Stimulated activated CD4-positive, alpha-beta T cell treated with anti-CD3 and anti-CD28 coated beads, Interleukin-4, amount 100 ng/mL, for 1 hour (primary cell): ENCODE results near the gene TRIP11.

Experiments
- DNase-seq: peaks from one replicate; pipeline ENCODE4 v3.0.0-alpha.2; 2020

The TRIP11 gene

DNA sequence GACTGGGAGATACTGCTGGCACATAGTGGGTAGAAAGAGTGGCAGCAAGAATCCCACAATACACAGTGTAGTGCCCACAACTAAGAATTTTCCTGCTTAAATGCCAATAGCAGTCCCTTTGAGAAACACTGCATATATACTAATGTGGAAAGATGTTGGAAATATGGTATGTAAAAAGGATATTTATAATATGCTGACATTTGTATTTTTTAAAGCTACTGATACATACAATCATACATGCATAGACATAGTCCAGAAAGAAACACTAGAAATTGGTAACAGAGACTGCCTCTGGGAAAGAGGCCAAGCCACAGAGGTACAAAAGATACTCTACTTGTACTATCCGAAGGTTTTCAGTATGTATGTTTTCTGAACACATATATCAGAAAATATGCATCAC, 30.3 kb downstream of the TRIP11 start:
- no peak for DNase-seq

DNA sequence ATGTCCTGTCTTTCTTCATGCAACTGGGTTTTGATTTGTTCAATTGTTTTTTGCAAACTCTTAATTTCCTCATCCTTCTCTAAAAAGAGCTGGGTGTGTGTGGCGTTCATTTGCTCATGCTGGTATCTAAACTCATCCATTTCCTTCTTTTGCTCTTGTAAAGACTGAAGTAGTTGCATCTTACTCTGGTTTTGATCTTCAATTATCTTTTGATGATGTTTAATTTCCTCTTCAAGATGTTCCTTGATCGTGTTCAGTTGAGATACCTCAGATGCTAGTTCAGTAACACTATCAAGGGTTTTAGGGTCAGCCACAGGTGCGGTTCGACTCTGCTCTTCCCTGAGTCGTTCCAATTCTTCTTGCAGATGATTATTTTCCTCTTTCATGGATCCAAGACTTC, 34.8 kb downstream of the TRIP11 start:
- DNase-seq, result no peak

DNA sequence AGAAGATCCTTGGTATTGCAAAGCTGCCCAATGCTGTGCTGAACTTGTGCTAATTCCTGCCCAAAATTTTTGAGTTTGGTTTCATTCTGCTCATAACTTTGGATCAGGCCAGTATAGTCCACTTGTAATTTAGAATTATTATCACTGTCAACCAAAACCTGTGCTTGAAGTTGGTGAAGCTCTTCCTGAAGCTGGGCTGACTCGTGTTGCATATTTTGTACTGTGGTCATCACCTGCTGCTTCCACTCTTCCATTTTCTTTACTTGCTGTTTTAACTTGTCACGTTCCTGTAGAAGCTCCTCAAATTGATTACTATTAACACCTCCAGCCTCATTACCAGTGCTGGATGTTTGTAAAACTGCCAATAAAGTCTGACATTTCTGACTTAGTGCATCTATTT, 35.8 kb downstream of the TRIP11 start:
- no peak for DNase-seq

DNA sequence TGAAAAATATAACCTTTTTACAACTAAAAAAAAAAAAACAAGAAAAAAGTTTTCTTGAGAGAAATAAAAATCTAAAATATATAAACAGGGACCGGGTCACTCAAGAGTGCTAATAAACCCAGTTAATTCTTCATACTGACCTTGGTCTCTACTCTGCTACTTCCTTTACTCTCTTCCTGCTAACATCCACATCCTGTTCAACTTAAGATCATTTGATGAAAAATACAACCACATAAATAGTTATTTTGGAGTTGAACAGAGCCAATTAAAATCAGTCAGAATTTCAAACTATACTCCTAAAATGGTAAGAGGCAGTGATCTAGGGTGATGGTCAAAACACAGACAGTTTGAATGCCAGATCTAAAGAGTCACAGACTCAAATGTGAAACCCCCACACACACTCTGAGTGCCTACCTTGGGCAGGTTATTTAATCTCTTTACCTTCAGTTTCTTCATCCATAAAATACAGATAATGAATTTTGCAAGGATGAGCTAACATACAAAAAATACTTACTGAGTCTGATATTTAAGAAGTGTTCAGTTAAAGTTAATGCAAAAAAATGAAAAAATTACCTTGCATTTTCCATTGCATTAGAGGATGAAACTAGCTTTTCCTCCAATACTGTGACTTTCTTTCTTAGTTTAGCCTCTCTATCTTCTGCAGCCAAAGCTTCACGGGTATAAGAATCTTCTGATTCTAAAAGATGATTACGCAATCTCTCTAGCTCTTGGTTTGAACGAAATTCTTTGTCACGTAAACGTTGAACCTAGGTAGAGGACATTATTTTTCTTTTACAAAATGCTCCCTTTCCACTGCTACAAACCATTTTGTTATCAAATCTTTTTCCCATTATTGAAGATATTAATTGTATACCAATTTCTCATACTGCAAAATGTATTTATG, 40.9 kb downstream of the TRIP11 start:
- no peak for DNase-seq

DNA sequence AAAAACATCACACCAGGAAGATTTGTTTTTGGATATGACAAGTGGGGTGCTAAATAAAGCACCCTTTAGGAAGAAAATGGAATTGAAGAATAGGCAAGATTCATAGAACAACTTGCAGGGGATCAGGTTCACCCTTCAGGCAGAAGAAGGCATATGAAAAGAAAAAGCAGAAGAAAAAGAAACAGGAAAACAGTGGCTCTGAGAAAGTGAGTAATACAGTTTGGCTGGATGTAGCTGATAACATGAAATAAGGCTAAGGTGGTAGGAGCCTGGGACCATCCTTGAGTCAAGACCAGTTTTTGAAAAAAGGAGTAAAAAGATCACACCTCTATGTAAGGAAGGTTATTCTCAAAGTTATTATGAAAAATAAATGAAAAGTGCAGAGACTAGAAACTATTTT, 42.4 kb downstream of the TRIP11 start:
- DNase-seq, result no peak

DNA sequence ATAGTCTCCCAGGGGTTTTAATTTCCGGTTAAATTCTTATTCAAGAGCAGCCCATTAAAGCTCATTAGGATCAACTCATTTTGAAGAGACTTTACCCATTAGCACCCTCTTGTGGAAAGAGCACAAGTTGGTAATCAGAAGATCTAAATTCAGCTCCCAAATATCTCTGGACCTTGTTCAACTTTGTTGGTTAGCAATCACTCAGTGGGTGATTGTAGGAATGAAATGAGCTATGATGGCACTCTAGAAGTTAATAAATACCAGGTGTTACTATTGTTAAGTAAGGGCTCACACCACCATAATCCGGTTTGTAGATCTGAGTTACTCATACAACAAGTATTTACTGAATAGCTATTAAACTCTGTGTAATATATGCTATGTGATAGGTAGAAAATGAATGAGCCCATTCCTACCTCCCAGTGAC, 42.9 kb downstream of the TRIP11 start:
- no peak for DNase-seq

DNA sequence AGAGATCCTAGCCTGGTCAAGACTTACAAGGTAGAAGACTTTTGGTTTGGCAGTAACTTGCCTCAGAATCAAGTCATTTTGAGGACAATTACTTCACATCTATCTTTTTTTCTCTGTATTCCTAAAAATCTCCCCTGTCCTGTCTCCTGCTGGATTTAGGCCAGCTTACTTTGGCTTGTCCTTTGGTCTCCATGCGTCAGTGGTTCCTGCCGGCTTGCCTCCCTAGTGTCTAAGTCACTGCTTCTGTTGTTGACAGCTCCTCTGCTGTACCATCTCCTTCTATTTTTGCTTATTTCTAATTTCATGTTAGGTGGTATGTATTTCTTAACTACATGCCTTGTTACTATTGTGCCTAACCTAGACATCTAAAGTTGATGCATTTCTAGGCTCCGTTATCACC, 52.7 kb downstream of the TRIP11 start:
- DNase-seq, result no peak

DNA sequence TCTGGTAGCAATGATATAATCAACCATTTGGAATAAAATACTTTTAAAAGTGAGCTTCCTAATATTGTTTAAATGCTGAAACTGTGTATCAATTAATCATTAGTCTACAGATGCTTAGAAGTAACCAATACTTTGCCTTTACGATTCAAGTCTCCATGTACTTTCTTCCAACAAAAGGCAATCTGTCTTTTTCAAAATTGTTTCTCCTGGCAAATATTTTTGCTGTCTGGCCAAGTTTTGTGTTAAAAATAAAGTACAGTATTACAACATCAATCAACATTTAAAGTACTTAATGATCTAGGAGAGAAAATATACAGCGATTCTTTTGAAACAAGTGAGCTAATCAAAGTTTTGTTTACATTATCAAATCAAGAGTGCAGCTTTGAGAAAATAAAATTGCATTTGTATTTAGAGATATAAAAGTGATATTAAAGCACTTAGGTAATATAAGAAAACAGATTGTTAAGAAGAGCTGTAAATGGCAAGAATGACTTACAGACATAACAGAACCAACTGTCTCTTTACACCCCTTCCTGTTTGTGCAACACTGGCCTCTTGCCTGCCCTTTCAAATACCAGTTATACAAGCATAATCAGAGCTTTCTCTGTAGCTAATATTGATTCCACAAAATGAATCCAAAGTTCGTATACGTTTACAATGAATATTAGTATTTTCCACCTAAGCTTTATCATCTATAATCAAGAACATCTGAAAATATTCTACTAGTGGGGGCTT, 54.2 kb downstream of the TRIP11 start:
- DNase-seq, result no peak

DNA sequence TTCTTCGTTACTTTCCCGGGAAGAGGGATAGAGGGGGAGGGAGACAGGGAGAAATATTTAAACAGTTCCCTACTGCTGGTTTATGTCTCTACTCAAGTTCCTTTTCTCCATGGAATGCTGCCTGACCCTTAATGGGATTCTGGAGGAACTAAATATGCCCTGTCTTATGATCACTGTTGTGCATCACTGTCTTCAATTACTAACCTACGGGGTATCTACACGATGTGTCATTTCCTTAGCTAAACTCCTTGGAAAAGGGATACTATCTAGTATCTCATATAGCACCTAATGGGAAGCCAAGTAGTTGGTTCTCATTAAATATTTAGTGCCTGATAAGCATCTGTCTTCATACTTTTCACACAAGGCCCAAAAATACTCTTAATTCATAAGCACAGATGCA, 54.9 kb downstream of the TRIP11 start:
- no peak for DNase-seq

DNA sequence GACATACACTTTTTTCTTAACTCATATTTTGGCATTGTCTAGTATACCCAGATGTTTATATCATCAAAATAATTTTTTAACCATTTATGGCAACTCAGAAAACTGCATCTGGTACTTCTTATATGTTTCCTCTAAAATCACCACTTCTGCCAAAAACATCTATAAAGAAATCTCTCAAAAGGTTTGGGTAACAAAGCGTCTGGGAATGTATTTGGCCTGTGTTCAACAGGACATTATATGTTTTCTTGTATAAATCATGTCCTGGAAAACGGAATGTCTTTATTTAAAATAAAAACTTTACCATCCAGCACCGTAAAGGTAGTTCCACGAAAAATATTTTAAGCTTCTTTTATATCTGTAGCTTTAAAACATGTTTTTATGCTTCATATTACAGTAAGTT, 56.3 kb downstream of the TRIP11 start:
- no peak for DNase-seq

DNA sequence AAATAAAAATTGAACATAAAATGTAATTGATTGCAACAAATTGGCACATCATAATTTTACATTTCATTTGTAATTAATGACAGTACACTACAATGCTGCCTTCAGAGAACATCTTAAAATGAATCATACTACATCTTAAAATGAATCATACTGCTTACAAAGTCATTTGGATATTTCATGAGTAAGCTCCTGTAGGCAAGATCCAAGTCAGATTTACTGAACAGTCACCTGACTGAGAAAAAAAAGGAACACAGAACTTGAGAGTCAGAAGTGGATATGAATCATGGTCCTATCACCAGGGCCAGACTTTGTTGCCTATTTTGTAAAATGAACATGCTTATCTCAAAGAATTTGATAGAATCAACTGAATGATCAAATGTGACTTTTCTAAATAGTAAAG, 59.7 kb downstream of the TRIP11 start:
- no peak for DNase-seq

DNA sequence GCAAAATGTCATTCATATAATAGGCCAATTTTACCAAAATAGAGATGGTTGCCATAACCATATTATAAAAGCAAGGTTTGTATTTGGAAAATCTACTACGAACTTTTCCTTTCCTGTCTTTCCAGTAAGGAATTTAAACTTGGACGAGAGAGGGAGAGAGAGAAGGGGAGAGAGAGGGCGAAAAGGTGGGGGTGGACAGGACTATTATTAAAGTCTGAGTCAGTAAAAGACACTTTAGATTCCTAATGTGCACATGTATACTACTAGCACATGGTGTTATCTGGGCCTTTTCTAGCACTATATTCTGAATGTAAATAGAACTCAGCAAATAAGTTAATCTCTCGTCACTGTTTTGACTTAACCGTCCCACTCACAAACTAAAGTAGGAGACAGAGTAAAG, 62.0 kb downstream of the TRIP11 start:
- DNase-seq, result no peak

DNA sequence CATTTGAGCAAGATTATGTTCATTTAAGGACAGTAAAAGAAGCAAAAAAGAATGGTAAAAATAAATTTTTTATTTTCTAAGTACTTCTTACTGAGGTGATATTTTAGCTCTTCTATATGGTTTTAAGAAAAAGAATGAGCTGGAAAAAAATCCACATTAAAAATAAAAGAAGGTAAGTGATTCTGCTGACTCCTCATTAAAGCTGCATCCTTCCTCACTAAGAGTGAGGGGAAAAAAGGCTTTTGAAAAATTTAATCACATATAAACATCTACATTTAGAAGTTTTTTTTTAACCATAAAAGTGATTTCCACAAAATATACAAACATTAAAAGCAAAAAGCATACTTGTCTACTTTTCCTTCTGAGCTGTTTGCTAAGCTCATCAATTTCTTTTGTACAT, 64.1 kb downstream of the TRIP11 start:
- no peak for DNase-seq

DNA sequence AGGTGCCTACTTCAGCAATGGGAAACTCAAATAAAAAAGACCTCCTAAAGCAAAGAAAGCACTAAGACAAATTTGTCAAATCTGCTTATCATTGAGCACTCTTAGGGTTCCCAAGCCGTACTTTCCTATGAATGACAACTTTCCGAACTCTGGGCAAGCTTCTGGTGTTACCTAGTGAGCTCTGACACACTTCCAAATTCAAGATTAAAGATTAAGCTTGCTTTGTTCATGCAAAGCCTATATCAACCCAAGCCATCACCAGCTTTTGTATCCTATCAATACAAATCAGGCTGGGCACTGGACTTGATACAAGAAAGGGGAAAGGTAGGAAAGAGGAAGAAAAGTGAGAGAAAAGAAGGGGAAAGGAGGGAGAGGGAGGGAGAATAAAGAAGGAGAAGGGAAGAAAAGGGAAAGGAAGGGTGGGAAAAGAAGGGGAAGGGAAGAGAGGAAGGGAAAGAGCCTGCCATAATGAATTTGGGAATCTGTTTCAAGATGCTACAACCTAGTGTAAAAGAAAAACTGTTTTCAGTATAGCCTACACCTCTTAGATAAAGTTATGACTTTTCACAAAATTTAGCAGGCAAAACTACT, 68.6 kb downstream of the TRIP11 start:
- no peak for DNase-seq

DNA sequence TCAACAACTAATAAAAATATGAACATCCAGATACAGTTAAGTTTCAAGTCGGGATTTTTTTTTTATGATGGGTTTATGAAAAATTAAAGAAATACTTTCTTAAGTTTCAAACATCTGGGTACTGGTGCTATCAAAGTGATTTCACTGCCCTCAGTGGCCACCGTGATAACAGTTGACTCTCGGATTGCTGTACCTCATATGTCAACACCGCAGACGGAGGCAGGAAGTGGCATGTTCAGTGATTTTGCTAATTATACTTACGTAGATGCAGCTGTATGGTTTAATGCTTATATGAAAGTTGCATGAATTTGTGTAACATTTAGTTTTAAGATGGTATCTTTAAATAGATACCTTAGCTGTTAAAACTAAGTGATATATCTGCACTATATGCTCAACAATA, 71.6 kb downstream of the TRIP11 start:
- DNase-seq, result peak; percentile 16

DNA sequence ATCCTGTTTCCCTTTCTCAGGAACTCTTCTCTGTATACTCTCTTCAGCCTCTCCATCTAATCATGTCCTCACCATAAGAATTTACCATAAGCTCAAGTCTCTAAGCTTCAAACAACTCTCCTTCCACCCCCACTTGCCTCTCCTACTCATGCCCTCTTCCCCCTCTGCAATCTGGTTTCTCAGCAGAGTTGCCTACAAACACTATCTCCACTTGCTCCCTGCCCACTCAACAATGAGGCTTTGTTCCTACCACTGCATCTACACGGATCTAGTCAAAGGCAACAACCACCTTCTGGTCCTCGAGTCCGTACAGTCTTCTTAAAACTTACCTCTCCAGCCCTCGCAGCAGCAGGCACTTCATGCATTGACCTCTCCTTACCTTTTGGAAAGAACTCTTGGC, 75.1 kb downstream of the TRIP11 start:
- no peak for DNase-seq

DNA sequence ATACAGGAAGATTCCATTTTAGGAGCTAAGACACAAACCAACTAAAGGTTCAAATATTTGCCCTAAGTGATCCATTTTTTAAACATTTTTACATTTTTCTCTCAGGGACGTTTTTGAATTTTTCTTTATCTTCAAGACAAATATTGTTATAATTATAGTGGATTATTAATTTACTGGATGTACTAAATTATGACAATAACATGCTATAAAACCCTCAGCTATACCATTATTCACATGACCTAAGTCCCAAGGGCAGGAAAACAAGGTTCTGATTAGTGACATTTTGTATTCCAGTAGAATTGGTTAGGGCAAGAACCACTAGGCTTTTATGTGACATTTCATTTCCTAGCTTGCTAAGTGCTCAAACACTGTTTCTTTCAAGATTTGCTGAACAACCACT, 75.8 kb downstream of the TRIP11 start:
- no peak for DNase-seq

DNA sequence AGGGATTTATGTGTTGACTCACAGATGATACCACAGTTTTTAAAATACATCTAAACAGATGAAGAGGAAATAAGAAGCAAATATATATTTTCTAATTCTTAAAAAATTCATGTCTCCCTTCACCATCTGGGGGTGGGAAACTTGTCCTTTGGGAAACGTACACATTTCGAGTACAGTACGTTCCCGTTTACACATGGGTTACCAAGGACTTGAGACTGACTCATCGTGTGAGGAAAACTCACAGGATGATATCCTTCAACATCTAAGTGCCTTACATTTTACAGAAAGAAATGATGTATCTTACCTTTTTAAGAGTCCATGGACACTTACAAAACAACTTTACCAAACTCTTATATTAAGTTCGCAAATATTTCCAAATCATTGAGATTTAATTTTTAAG, 76.4 kb downstream of the TRIP11 start:
- no peak for DNase-seq

DNA sequence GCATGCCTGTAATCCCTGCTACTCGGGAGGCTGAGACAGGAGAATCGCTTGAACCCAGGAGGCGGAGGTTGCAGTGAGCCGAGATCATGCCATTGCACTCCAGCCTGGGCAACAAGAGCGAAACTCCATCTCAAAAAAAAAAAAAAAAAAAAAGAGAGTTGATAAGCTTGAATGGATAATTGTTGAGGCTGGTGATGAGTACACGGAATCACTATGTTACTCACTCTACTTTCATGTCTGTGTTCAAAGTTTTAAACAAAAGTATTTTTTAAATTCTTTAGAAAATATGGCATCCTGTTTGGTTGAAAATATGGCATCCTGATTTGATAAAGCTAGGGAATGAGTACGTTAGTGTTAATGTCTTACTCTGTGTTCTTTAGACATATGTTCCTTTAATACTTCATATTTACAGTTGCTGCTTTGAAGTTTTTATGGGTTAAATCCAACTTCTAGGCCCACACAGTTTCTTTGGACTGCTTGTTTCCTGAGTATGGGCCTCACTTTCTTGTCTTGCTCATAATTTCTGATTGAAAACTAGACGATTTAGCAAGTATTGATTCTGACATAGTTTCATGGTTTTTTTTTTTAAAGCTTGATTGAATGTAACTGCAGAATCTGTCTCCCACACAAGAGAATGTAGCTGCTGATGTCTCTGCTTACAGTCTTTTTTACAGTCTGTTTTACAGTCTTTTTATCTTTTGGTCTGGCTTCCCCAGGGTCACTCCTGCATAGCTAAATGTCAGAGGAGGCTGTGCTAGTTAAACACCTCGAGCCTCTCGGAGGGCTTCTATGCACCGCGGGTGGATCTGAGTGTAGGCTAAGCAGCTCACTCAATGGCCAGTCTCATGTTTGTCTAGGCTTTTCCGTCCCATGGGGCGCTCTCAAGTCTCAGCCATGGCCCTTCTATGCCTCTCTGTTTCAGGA, 78.3 kb downstream of the TRIP11 start:
- no peak for DNase-seq

DNA sequence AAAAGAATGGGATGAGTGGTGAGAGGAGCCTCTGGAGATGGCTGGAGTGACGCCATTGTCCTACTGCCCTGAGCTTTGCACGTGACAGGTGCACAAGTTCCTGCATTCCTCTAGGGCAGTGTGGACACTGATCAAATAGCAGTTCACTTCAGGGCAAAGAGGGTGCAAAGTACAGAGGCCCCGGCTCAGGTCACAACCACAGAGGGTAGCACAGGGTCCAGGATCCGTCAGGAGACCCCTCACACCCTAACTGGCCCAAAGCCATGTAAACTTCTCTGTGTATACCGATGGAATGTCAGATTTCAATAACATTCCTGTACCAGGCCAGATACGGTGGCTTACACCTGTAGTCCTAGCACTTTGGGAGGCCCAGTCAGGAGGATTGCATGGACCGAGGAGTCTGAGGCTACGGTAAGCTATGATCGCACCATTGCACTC, 82.0 kb downstream of the TRIP11 start:
- no peak for DNase-seq

DNA sequence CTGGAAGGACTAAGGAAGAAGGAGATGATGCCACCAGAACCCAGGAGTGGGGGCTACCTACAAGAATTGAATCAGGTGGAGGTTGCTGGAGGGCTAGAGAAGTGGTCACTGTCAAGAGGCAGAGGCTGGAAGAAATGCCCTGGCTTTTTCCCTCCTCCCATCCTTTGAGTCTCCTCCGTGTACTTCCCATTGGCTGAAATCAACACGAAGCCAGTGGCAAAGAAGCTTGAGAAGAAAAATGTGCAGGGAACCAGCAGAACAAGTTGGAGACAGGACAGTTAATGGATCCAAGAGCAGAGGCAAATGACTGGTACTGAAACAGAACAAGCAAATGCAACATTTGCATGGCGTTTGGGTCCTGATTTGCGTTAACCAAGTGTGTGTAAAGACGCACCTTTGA, 83.2 kb downstream of the TRIP11 start:
- DNase-seq, result no peak

DNA sequence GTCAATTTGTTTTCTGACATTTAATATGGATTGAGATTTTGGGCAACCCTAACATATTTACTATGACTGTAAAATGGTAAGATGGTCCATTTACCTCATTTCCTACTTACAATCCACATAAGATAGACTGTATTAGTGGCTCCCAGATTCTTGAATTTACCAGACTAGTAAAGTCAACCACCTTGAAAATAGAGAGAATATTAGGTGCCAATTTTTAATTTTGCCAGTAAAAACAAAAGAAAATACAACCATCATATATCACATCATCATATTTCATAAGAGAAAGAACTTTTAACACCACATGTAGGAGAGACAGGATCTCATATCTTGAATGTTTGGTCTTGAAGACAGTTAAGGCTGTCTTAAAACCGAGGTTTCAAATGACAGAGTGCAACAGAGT, 84.7 kb downstream of the TRIP11 start:
- DNase-seq, result no peak
